Stimulated activated CD8-positive, alpha-beta memory T cell treated with anti-CD3 and anti-CD28 coated beads, Interleukin-15, amount 100 ng/mL, for 48 hours (primary cell): Measurements from ENCODE around the gene RMND5B.
"Not testable (repeated sequence)": the region's sequence is repeated elsewhere in the genome, so short reads cannot be mapped to it uniquely, and the experiment has no call there.

Source experiments
- DNase-seq, 2 donors: peaks; one replicate each; pipeline ENCODE4 v3.0.0-alpha.2; 2020; ENCODE audit warnings: low read depth in 2 of 2

Gene RMND5B

DNA sequence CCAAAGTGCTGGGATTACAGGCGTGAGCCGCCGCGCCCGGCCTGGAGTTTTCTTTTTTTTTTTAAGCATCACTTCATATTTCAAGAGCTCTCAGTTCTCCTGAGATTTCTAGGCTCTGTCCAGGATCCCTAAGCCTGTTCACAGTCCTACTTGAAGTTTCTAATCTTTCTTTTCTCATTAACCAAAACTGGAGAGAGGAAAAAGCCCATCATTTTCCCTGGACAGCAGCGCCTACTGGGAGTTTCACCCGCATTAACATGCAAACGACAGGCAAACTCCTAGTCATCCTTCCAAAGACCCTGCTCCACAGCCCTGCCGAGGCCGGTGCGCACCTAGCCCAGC lies 609 bp upstream of the RMND5B start:
- not testable (repeated sequence) for DNase-seq

DNA sequence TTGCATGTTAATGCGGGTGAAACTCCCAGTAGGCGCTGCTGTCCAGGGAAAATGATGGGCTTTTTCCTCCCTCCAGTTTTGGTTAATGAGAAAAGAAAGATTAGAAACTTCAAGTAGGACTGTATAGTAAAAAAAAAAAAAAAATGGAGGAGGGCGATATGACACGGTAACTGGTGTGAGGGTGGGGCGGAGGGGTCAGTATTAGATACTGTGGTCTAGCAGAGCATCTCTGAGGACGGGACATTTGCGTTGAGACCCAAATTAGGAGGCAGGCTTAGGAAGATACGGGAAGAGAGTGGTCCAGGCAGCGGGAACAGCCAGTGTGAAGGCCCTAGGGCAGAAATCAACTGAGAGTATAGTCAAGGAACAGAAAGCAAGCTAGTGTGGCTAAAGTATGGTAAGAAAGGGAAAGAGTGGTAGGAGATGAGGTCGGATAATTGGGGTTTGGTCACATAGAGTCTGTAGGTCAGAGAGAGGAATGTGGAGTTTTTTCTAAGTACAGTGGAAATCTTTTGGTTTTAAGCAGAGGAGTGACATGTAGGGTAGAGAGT lies 707 bp downstream of the RMND5B start:
- no peak for DNase-seq

DNA sequence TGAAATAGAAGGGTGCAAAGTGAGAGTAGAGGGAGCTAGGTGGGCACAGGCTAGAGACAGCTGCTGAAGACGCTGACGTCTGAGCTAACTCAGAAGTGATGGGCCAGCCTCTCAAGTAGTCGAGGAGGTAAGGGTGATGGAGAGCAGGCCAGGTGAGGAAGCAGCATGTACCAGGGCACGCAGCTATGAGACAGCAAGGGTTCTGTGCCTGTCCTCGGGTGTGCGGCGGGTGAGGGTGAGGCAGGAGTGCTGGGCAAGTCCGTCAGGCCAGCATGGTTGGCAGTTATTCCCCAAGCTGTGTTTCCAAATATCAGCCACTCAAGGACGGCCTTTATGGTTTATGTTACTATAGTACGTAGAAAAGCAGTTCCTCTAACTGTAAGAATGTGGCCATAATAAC lies 6.2 kb downstream of the RMND5B start:
- no peak for DNase-seq

DNA sequence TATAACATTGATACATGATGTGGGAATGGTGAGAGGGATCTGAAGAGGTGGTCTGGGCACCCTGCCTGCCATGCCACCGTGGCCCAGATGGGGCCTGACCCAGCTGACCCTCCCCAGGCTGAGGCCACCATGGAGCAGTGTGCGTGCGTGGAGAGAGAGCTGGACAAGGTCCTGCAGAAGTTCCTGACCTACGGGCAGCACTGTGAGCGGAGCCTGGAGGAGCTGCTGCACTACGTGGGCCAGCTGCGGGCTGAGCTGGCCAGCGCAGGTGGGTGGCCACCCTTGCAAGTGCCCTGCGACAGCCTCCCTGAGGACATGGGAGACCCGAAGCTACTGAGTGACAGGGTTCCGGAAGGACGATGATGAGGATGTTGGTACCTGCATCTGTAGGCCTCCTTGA lies 7.2 kb downstream of the RMND5B start:
- no peak for DNase-seq

GRCh38 chr5:178141550-178141949 lies 10.7 kb downstream of the RMND5B start:
- DNase-seq, result no peak

GRCh38 chr5:178142642-178143041 lies 11.8 kb downstream of the RMND5B start:
- DNase-seq, result no peak

DNA sequence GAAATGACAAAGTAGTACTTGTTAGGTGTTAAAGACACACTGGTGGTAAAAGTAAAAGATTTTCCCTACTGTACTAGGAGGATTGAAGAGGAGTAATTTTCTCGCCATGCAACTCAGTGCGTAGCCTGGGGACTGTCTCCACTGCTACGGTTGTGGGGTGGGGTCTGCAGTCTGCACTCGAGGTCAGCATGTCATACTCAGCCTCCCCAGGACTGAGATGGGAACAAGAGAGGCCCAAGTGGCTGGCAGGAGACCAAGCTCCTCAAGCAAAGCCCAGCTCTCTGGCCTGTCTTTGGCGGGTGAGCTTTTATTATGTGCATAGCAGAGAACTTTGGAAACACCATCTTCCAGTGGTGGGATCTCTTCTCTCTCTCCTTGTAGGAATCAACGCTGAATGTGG lies 12.4 kb downstream of the RMND5B start:
- DNase-seq, result no peak

DNA sequence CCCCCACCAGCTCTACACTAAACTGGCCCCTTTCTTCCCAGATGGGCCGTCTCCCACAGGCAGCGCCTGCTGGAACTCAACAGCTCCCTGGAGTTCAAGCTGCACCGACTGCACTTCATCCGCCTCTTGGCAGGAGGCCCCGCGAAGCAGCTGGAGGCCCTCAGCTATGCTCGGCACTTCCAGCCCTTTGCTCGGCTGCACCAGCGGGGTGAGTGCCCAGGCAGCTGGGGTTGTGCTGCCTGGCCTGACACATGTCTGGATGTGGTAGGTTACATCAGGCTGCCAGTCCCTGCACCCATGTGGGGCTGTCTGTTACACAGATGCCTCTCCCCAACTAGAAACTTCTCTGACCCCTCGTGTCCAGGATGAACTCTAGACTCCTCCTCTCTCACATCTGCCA lies 13.1 kb downstream of the RMND5B start:
- DNase-seq, result no peak

GRCh38 chr5:178145965-178146820 lies 15.4 kb downstream of the RMND5B start:
- peak; percentile 34 to 47 for DNase-seq

DNA sequence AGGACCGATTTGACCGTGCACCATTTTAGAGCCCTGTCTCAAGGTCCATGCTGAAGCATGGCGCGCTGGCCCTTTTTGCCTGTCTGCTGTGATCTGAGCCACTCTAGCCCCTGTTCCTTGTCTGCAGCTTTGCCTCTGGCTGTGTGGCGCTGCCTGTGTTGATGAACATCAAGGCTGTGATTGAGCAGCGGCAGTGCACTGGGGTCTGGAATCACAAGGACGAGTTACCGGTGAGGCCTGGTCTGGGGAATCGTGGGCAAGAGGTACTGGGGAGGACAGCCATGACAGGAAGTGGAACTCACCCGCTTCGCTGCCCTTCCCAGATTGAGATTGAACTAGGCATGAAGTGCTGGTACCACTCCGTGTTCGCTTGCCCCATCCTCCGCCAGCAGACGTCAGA lies 16.6 kb downstream of the RMND5B start:
- no peak for DNase-seq

GRCh38 chr5:178149199-178149932 lies 18.6 kb downstream of the RMND5B start:
- peak in 1 of 2 donors; percentile 24 for DNase-seq

DNA sequence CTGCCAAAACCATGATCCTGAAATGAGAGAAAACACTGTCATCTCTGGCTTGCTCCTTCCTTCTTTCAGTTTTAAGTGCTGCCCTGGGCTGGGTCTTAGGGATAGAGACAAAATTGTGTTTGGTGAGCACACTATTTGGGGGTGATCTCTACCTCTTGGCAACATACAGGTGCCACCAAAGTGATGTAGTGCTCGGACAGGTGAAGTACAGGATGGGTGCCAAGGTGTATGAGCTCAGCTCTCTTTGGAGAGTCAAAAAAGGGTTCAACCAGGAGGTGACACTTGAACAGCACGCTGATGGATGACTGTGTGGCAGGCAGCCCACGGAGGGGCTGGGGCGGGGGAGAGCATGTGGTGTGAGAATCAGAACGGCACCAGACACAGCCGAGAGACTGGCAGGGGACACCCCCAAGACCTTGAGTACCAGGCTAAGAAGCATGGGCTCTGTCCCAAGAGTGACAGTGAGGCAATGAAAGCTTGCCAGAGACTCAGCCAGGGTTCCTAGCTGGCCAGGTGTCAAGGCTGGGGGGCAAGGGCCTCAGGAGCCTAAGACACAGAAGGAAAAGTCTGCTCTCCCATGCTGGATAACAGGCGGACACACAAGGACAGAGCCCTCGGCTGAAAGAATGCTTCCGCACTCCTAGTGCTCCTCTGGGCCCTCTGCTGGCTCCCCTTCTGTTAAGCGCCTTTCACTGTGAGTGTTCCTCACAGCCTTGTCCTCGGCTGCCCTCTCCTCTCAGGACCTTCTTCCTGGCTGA lies 20.3 kb downstream of the RMND5B start:
- DNase-seq, result no peak

GRCh38 chr5:178152491-178153444 lies 22.0 kb downstream of the RMND5B start:
- no peak for DNase-seq

- DNase-seq, result peak; percentile 94 to 96
Observed at GRCh38 chr5:178153530-178154340, 22.9 kb downstream of the RMND5B start, which contains the start of gene NHP2. Gene NHP2 (minus strand): TSS chr5:178153885. CDS start chr5:178153817, 68 bp downstream.

- no peak for DNase-seq
Observed at GRCh38 chr5:178155065-178155464, 24.3 kb downstream of the RMND5B start.

- DNase-seq, result no peak
Observed at GRCh38 chr5:178160176-178160575, 29.4 kb downstream of the RMND5B start.

- DNase-seq, result no peak
Observed at GRCh38 chr5:178162481-178162880, 31.7 kb downstream of the RMND5B start.

DNA sequence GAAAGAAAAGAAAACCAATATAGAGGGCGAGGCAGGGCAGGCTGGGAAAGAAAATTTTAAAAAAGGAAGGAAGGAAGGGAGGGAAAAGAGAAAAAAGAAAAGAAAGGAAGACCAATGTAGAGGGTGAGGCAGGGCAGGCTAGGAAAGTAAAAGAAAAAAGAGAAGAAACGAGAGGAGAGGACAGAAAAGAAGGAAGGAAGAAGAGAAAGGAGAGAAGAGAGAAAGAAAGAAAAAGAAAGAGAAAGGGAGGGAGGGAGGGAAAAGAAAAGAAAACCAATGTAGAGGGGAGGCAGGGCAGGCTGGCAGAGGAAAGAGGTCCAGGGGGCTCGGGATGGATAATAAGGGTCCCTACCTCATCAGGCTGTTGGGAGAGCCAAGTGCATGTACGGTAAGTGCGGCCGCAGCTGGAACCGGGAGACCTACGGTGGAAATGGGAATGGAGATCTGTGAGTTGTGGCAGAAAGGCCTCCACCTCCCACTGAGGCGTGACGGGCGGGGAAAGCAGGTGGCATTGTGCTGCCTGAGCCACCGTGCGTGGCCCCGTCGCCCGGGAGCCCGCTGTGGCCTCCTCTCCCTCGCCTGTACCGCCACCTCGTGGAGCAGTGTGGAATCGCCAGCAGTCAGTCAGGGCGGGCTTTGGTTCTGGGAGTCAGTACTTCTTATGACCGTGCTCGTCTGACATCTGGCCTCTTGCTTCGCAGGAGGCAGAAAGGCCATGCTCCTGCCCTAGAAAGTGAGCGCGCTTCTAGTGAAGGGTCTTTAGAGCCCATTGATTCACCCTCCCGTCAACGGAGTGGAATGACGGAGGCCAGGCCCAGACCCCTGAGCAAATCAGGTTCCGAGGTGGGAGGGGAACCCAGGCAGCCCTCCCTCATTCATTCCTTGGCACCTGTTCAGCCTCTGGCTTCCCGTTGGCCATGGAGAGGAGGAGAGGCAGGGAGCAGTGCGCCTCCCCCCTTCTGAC lies 33.2 kb downstream of the RMND5B start:
- peak; percentile 76 to 79 for DNase-seq

GRCh38 chr5:178165581-178165980 lies 34.8 kb downstream of the RMND5B start:
- no peak for DNase-seq
